Colonic mucosa (tissue), 4 donors: ENCODE data around the gene MANEA. TPM values are rescaled to one million over a fixed set of nuclear protein-coding genes. Genes with fewer than 3 reads are reported as not detected.
"Not testable (repeated sequence)": the region's sequence is repeated elsewhere in the genome, so short reads cannot be mapped to it uniquely, and the experiment has no call there.

Source experiments
- DNase-seq: peaks from one replicate; pipeline ENCODE4 v3.0.0-alpha.2; 2020
- H3K27ac ChIP-seq: fragments of 200-600 bp; one replicate; pipeline ENCODE4 v1.8.0; 2021
- H3K27me3 ChIP-seq: fragments of 200-600 bp; one replicate; pipeline ENCODE4 v1.8.0; 2021
- H3K36me3 ChIP-seq: fragments of 200-600 bp; one replicate; pipeline ENCODE4 v1.8.0; 2021
- H3K4me1 ChIP-seq: fragments of 200-600 bp; one replicate; pipeline ENCODE4 v1.8.0; 2021; ENCODE audit warnings: mild to moderate bottlenecking
- H3K4me3 ChIP-seq: fragments of 200-600 bp; one replicate; pipeline ENCODE4 v1.8.0; 2021
- H3K9ac ChIP-seq, 2 donors: one replicate each; pipeline ENCODE4 v1.7.0; 2013; ENCODE audit warnings: control low read depth in 2 of 2, low read depth in 2 of 2, low read length in 2 of 2
- H3K9me3 ChIP-seq: fragments of 200-600 bp; one replicate; pipeline ENCODE4 v1.8.0; 2021
- CTCF ChIP-seq: fragments of 200-600 bp; IDR thresholded peaks from one replicate; pipeline ENCODE4 v1.8.0; 2022; ENCODE audit warnings: antibody characterized with exemption, mild to moderate bottlenecking
- intact Hi-C: fragments of 100-400 bp; cut with DNase I; formaldehyde crosslinking; loops from one replicate; pipeline ENCODE4 v1.14.1; 2022
- total RNA-seq, 2 donors: library from RNA; stranded (reverse); fragmentation: NEBNext Ultra II Directional in 1 of 2; extraction: Animal tissue kit (Norgen Biotek cat#: 25700) in 1 of 2; gene quantifications; one replicate each; pipeline ENCODE4 v1.2.1, GENCODE V29; 2021
- donor health status: healthy.
- donor health status: DM: no; HTN: no; CAD: no.
- donor health status: DM: no; HTN: no; CAD: no.

MANEA gene
- total RNA-seq, 2 donors from 2014 or later: 4.9 to 7.5 TPM

DNA sequence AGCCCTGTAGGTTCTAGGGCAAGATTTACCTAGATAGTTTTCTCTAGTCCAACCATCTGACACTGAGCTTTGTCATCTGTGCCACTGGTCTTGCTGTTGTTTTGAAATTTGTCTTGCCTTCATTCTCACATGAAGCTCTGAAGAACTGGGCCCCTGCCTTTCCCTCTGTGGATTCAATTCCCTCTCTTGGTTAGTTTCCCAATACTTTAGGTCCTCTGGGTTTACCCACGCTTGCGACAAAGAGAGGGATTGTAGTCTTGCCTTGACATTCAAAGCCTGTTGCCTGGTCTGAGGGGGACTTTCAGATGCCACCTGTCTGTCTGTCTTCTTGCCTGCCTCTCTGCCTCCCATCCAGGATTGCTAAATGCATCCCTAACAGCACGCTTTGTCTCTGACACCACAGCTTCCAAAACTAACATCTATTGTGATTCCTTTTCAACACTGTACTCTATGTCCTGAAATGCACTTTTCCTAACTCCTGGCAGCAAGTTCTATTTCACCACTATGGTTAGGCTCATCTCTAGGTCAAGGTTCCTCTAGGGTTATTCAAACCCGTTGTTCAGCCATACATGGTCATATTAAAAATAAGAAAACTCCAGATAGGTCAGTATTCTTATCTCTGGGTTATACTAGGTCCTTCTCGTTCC is 25.5 kb upstream of the MANEA start:
- Histone ChIP-seq H3K4me1 (no peaks in the 10 kb centered on the region), H3K9me3 (no peaks in the 10 kb centered on the region), H3K27me3 (no peaks in the 10 kb centered on the region), H3K4me3 (no peak overlapping the region), H3K36me3 (no peaks in the 10 kb centered on the region), H3K9ac (no peak overlapping the region), H3K27ac (no peak overlapping the region)
- TF ChIP-seq CTCF: no peak
- intact Hi-C loops: no loop called here
- no peak for DNase-seq

GRCh38 chr6:95553880-95554279 is 23.5 kb upstream of the MANEA start:
- TF ChIP-seq CTCF: no peak
- Histone ChIP-seq H3K9ac (no peak overlapping the region), H3K27me3 (no peaks in the 10 kb centered on the region), H3K9me3 (no peaks in the 10 kb centered on the region), H3K4me1 (no peaks in the 10 kb centered on the region), H3K4me3 (no peak overlapping the region), H3K27ac (no peak overlapping the region), H3K36me3 (no peaks in the 10 kb centered on the region)
- intact Hi-C loops: no loop called here
- DNase-seq: no peak

DNA sequence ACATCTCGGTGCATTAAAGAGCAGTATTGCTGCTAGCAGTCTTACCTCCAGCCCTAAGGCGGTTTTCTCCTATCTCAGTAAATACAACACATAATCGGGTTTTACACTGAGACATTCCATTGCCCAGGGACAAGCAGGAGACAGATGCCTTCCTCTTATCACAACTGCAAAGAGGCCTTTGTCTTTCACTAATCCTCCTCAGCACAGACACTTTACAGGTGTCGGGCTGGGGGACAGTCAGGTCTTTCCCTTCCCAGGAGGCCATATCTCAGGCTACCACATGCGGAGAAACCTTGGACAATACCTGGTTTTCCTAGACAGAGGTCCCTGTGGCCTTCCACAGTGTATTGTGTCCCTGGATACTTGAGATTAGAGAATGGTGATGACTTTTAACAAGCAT is 16.4 kb upstream of the MANEA start:
- H3K4me1 ChIP-seq, DNase-seq, H3K36me3 ChIP-seq, H3K27me3 ChIP-seq, H3K4me3 ChIP-seq, H3K9me3 ChIP-seq, intact Hi-C loops, H3K9ac ChIP-seq, H3K27ac ChIP-seq: not testable (repeated sequence)

DNA sequence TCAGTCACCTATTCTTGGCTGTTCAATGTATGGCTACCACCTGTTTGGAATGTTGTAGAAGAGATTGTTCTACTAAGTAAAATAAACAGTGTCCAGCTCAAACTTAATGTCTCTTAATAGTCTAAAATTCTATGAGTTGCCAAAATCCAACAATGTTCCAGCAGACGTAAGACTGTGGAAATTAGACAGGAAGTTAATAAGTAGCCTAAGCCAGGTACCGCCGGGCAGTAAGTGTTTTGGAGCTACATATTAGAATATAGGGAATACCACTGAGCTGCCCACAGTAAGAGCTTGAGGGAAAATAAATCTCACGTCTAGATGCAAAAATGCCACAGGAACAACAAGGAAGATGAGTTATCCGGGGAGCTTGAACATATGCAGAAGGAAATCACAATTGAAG is 7.8 kb upstream of the MANEA start:
- no peak for TF ChIP-seq CTCF
- DNase-seq: no peak
- Histone ChIP-seq H3K9ac (no peak overlapping the region), H3K27ac (no peak overlapping the region), H3K9me3 (no peaks in the 10 kb centered on the region), H3K4me1 (no peaks in the 10 kb centered on the region), H3K36me3 (no peaks in the 10 kb centered on the region), H3K27me3 (no peaks in the 10 kb centered on the region), H3K4me3 (no peak overlapping the region)
- intact Hi-C loops: no loop called here

DNA sequence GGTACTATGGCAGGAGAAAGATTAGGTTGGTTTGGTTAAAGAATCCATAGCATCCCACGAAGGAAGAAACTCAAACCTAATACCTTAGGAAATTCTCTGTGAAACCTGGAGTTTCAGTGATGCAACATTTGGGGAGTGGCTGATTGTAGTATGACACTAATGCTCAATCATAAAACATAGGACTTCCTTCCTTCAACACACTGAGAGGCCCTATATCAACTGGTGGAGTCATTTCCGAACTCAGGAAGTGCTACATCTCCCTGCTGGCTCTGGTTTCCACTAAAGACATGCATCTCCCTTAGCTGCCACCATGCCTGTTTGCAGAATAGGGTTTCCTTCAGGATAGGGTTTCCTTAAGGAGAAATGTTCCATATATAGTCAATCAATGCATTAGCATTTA is 5.2 kb upstream of the MANEA start:
- Histone ChIP-seq H3K27ac (no peak overlapping the region), H3K36me3 (no peaks in the 10 kb centered on the region), H3K9ac (no peak overlapping the region), H3K9me3 (no peaks in the 10 kb centered on the region), H3K27me3 (no peaks in the 10 kb centered on the region), H3K4me3 (no peak overlapping the region), H3K4me1 (no peaks in the 10 kb centered on the region)
- intact Hi-C loops: no loop called here
- no peak for TF ChIP-seq CTCF
- no peak for DNase-seq

GRCh38 chr6:95574811-95575210 is 2.5 kb upstream of the MANEA start:
- H3K27ac ChIP-seq: no peak overlapping the region
- H3K9me3 ChIP-seq: no peaks in the 10 kb centered on the region
- intact Hi-C loops: no loop called here
- H3K36me3 ChIP-seq: no peaks in the 10 kb centered on the region
- H3K4me3 ChIP-seq: no peak overlapping the region
- no peak overlapping the region for H3K9ac ChIP-seq
- H3K27me3 ChIP-seq: no peaks in the 10 kb centered on the region
- DNase-seq: no peak
- H3K4me1 ChIP-seq: no peaks in the 10 kb centered on the region
- TF ChIP-seq CTCF: no peak
